ENCODE data around the gene ZNF148. TPM values are rescaled to one million over a fixed set of nuclear protein-coding genes. Genes with fewer than 3 reads are reported as not detected.
A peak's percentile ranks its signal among the peaks of the same experiment; 100 is the strongest.

ZNF148 gene
- total RNA-seq, 1 experiment from 2014 or later, result 24.8 TPM

DNA sequence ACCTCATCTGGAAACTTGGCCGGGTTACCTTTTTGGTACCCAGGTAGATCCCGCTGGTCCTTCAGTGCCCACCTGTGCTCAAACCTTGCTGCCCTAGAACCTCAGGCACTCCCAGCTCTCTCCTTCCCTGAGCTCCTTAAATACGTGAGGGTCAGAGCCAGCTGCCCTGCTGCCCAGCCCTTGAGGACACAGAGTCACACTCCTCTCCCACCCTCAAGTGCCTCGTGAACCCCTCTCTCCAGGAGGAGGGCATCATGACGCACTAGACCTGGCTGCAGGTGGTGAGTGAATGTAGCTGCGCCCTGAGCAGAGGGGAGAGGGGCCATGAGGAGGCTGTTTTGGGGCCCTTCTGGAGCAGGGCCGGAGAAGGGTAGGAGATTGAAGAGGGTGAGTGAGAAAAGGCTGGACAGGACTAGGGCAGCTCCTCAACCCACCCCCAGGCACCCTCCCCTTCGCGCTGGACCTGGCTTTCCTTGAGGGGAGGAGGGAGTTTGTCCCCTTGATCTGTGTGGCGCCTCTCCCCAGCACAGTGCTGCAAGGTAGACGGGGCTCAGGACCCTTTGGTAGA, 163.5 kb downstream of the ZNF148 start:
- no peak overlapping the region for H2AK5ac ChIP-seq (ENCODE audit: insufficient read length, low read length)
- no peaks in the 10 kb centered on the region for H3K9me3 ChIP-seq (ENCODE audit: control insufficient read depth, low read depth, low read length)
- no peak overlapping the region for H3K56ac ChIP-seq (ENCODE audit: insufficient read length, low read depth, low read length)
- no peaks in the 10 kb centered on the region for H3K4me1 ChIP-seq (ENCODE audit: insufficient read depth, low read length)
- no peak overlapping the region for H3K4ac ChIP-seq (ENCODE audit: low read depth, low read length)
- H2AFZ ChIP-seq (ENCODE audit: low read length), result no peak overlapping the region
- peak overlapping the region; percentile 39 for H3K4me2 ChIP-seq (ENCODE audit: insufficient read depth, insufficient read length, low read length)
- H3K23me2 ChIP-seq (ENCODE audit: insufficient read length, low read depth, low read length, poor library complexity, severe bottlenecking), result peaks cover 6% of the 10 kb centered on the region
- H3T11ph ChIP-seq (ENCODE audit: low read length), result no peak overlapping the region
- Mint-ChIP-seq H3K27me3 (ENCODE audit: low read depth) (peaks cover 16% of the 10 kb centered on the region), H3K36me3 (ENCODE audit: insufficient read depth in 1 of 3, low read depth in 3 of 3) (peaks cover 0 to 6% (median 2%) of the 10 kb centered on the region in 3 experiments; a peak in 6 of 7 replicates), H3K4me3 (peak overlapping the region; percentile 71 to 81), H3K4me1 (peaks cover 24 to 32% of the 10 kb centered on the region in 2 experiments), H3K27ac (peak overlapping the region in 1 of 3 experiments; percentile 61; a peak in 2 of 7 replicates), H3K9me3 (no peaks in the 10 kb centered on the region)
- TF ChIP-seq, protein P1, sequence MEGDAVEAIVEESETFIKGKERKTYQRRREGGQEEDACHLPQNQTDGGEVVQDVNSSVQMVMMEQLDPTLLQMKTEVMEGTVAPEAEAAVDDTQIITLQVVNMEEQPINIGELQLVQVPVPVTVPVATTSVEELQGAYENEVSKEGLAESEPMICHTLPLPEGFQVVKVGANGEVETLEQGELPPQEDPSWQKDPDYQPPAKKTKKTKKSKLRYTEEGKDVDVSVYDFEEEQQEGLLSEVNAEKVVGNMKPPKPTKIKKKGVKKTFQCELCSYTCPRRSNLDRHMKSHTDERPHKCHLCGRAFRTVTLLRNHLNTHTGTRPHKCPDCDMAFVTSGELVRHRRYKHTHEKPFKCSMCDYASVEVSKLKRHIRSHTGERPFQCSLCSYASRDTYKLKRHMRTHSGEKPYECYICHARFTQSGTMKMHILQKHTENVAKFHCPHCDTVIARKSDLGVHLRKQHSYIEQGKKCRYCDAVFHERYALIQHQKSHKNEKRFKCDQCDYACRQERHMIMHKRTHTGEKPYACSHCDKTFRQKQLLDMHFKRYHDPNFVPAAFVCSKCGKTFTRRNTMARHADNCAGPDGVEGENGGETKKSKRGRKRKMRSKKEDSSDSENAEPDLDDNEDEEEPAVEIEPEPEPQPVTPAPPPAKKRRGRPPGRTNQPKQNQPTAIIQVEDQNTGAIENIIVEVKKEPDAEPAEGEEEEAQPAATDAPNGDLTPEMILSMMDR (conservative IDR thresholded peaks at IDR 0.05), result no peak
- H2BK120ac ChIP-seq (ENCODE audit: low read depth, low read length, poor library complexity, severe bottlenecking), result no peak overlapping the region
- H2BK5ac ChIP-seq (ENCODE audit: insufficient read length, low read length), result no peak overlapping the region
- no CpG with 5 or more reads among the region's 11 CpGs for WGBS (ENCODE audit: extremely low coverage, insufficient read length, low lambda C conversion rate)
- H2BK15ac ChIP-seq (ENCODE audit: low read depth, low read length), result no peak overlapping the region
- peak overlapping the region; percentile 13 for H3K9ac ChIP-seq (ENCODE audit: extremely low read depth, insufficient read length, low read length)
- H3K23ac ChIP-seq (ENCODE audit: insufficient read length, low read depth, low read length), result no peak overlapping the region
- no peak overlapping the region for H2BK20ac ChIP-seq (ENCODE audit: low read depth, low read length, poor library complexity, severe bottlenecking)
- H3K14ac ChIP-seq (ENCODE audit: insufficient read depth, low read length), result peak overlapping the region; percentile 33; the same call in 1 of the 2 replicates
- H4K5ac ChIP-seq (ENCODE audit: insufficient read length, low read depth, low read length), result no peak overlapping the region
- no peaks in the 10 kb centered on the region for H3K27me3 ChIP-seq (ENCODE audit: insufficient read depth, low read length)
- no peak overlapping the region for H4K91ac ChIP-seq (ENCODE audit: insufficient read length, low read depth, low read length)
- no peak overlapping the region for H4K8ac ChIP-seq (replicated peaks; ENCODE audit: insufficient read length, low read depth, low read length)
- no peak overlapping the region for H3K27ac ChIP-seq (ENCODE audit: insufficient read length, low read depth, low read length)
- no peak for DNase-seq
- H4K20me1 ChIP-seq (ENCODE audit: control insufficient read depth, insufficient read depth, insufficient read length), result no peaks in the 10 kb centered on the region
- H3K79me1 ChIP-seq (ENCODE audit: insufficient read depth, low read depth, low read length, poor library complexity, severe bottlenecking), result no peaks in the 10 kb centered on the region
- peaks cover 1% of the 10 kb centered on the region; the same call in 1 of the 2 replicates for H3K79me2 ChIP-seq (ENCODE audit: insufficient read depth, low read length)
- peak overlapping the region; percentile 75 for H3K18ac ChIP-seq (ENCODE audit: insufficient read length, low read depth, low read length)
- no peak overlapping the region for H2BK12ac ChIP-seq (ENCODE audit: insufficient read length, low read depth, low read length)

Data from H9 (cell line).